GM18951 (cell line): ENCODE results near the gene NKD1.
A peak's percentile ranks its signal among the peaks of the same experiment; 100 is the strongest.

Experiments
- POLR2A ChIP-seq: IDR thresholded peaks from 4 replicates; pipeline ENCODE4 v1.6.1; 2011; ENCODE audit warnings: mild to moderate bottlenecking; ENCODE audit not compliant: insufficient read length, insufficient read depth; ENCODE audit errors: extremely low read depth
- in situ Hi-C: fragments of 300-500 bp; cut with MboI; formaldehyde crosslinking; loops from one replicate; pipeline ENCODE4 v1.12.0; 2022; ENCODE audit warnings: low sequenced_read_pairs, mixed read lengths, inconsistent platforms; ENCODE audit not compliant: unreplicated experiment

The NKD1 gene

DNA sequence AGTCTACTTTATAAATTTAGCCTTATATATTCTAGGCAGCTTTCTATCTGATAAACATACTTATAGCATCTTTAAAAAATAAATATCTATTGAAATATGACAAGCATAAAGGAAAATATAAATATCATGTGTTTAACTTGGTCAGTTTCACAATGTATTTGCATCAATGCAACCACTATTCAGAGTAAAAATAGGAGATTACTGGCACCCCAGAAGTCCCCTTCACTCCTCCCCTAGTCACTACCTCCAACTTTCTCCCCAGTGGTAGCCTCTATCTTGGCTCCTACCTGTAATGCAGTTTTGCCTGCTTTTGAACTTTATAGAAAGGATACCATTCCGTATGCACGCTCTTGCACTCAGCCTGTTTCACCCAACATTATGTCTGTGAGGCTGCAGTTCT, 142.0 kb downstream of the NKD1 start:
- in situ Hi-C loops: no loop called here
- TF ChIP-seq POLR2A: no peak

DNA sequence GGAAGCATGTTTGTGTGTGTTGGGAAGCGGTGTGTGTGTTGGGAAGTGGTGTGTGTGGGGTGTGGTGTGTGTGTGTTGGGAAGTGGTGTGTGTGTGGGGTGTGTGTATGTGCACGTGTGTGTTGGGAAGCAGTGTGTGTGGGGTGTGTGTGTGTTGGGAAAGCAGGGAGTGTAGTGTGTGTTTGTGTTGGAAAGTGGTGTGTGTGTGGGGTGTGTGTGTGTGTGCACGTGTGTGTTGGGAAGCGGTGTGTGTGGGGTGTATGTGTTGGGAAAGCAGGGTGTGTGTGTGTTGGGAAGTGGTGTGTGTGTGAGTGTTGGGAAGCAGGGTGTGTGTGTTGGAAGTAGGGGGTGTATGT, 144.4 kb downstream of the NKD1 start:
- in situ Hi-C loops: no loop called here
- TF ChIP-seq POLR2A: no peak

DNA sequence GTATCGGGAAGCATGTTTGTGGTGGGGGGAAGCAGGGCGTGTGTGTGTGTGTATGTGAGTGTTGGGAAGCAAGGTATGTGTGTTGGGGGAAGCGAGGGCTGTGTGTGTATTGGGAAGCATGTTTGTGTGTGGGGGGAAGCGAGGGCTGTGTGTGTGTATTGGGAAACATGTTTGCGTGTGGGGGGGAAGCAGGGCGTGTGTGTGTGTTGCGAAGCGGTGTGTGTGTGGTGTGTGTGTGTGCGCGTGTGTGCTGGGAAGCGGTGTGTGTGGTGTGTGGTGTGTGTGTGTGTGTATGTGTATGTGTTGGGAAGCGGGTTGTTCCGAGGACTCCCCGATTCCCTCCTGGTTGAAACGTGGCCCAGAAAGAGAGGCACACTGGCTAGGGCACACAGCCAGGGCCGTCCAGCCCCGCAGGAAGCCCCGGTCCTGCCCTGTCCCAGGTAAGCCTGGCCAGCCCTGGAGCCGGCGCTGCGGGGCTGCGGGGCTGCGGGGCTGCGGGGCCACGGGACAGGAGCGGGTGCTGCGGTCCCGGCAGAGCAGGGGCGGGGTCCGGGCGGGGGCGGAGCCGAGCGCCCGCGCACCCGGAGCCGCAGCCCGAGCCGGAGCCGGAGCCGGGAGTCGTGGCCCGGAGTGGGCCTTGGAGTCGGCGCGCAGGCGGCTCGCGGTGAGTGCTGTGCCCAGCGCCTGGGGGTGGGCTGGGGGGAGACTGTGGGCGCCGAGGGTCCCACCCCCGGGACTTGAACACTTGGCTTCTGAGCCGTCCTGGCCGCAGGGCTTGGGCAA, 145.0 kb downstream of the NKD1 start, which contains the start of gene NOD2:
TSS of gene NOD2 (plus strand) at position 608 of the 783 bp plus-strand sequence. CDS start 5,890 bp downstream, outside the sequence.
- TF ChIP-seq POLR2A: peak; percentile 60
- in situ Hi-C loops: no loop called here

DNA sequence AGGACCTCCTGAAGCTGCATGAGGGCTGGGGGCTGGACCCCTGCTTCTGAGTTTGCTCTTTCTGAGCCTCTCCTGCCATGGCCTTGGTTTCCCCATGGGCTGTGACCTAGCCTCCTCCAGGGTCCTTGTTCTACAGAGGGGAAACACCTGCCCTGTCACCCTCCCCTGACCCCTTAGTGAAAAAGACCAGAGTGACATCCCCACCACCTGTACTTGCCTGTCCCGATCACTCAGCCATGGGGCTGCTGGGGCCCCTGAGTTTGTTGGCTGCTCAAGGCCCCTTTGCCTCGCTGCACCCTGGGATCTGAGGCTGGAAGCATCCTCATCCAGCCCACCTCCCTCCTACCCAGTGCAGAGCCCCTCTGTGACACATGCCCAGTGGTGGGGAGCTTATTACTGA, 146.0 kb downstream of the NKD1 start:
- TF ChIP-seq POLR2A: no peak
- in situ Hi-C loops: no loop called here

DNA sequence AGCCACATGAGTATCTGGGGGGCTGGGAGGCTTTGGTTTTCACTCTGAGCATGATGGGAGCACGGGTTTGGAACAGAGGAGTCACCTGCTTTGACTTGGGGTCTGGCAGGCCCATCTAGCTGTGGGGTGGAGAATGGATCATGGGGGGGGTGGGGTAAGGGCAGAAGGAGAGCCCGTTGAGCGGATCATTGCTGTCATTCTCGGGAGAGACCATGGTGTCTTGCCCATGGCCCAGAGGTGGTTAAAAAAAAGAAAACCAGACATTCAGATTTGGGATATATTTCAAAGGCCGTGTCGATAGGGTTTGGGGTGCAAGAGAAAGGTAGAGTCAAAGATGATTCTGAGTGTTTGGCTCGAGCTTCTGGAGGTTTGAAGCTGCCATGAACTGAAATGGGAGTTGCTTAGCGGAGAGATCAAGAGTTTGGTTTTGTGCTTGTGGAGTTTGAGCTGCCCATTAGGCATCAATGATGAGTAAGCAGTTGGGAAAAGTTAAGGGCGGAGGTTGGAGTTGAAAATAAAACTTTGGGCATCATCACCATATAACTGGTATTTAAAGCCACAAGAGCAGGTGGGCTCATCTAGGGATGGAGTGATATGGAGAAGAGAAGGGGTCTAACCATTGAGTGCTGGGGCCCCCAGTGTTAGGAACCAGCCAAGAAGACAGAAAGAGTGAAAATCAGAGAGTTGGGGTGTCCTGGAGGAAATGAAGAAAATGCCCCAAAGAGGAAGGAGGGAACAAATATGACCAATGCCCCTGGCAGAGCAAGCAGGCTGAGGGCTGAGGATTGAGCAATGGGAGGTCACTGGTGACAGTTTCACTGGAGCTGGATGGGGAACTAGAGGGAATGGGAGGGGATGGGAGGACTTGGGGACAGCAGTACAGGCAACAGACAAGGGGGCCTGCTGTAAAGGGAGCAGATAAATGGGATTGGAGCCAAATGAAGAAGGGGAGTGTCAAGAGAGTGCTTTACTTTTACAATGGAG, 147.1 kb downstream of the NKD1 start:
- in situ Hi-C loops: no loop called here
- TF ChIP-seq POLR2A: no peak

DNA sequence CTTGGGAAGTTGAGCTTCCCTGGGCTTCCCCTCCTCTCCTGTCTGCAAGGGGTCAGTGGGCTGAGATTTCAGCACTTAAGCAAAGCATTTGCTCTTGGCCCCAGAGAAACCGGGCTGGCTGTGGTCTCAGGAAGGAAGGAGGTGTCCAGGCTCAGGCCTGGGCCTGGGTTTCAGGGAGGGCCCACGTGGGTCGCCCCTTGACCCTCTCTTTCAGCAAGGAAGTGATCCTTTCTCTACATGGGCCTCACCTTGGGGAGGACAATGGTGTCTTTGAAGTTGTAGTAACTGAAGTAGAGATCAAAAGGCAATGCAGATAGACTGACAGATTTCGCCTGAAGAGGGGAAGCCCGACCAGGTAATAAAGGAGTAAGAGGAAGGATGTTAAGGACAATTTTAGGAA, 147.9 kb downstream of the NKD1 start:
- in situ Hi-C loops: no loop called here
- TF ChIP-seq POLR2A: no peak

DNA sequence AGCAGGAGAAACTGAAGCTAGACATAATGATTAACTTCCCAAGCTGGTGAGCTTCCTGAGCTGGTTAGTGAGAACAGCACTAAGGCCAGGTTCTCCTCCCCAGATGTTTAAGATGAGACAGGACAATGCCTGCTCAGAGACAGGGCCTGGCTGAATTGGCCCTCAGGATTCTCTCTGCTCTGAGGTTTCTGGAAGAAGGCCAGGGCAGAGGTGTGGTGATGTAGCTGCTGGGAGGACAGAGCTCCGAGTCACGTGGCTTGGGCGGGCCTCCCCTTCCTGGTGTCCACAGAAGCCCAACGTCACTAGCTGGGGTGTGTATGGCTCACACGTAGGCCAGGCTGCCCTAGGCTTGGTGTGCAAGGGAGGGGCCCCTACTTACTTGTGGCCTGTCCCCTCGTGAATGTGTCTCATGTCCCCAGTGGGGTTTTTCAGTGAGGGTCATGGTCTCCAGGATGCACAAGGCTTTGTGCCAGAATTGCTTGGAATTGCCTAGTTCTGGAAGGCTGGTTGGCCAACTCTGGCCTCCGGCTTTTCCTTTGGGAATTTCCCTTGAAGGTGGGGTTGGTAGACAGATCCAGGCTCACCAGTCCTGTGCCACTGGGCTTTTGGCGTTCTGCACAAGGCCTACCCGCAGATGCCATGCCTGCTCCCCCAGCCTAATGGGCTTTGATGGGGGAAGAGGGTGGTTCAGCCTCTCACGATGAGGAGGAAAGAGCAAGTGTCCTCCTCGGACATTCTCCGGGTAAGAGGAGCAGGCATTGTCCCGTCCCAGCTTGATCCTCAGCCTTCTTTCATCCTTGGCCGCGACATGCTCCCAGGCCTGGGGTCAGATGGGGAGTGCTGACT, 148.6 kb downstream of the NKD1 start:
- in situ Hi-C loops: no loop called here
- TF ChIP-seq POLR2A: peak; percentile 62

DNA sequence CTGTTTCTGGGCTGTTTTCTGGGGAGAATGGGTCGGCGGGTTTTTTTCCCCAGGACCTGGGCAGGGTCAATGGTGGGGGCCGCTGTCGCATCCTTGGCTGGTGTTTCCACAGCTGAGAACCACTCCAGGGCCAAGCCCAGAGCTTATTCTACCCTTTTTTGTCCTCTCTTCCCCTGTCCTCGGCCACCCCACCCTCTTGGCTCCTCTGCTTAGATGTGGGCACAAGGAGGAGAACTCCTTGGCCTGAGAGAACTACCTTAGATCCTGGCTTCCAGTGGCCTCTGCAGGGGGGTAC, 149.2 kb downstream of the NKD1 start:
- TF ChIP-seq POLR2A: no peak
- in situ Hi-C loops: no loop called here

DNA sequence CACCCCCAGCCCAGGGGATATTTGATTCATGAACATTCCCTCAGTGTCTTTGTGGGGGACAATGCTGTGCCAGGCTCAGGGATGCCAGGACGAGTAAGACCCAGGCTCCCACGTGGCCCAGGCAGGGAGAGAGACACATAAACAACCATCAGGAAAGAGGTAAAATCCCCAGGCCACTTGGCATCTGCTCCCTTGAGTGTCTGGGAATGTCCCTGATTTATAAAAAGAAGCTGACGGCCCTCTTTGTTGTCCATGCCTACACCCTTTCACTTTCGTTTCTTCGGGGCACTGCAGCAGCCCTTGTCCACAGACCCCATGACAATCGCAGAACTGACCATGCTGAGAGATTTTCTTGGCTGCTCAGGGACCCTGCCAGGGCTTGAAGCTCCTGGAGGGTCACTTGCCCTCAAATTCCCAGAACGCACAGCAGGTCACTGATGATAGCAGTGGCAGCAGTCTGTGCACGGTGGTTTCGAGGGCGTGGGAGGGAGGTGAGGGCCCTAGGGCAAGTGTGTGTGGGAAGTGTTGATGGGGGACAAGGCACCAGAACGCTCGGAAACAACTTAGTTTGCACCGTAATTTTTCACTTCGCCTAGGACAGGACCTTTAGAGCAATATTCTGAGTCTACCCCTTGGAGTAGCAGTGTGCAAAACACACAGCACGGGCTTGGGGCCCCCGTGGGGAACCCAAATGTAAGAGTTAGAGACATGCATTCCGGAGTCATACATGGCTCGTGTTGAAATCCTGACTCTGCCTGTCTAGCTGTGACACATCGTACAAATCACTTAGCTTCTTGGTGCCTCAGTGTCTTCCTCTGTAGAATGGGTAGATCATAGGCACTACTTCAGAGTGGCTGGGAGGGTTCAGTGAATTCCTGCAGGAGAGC, 149.9 kb downstream of the NKD1 start:
- TF ChIP-seq POLR2A: peak; percentile 24
- in situ Hi-C loops: no loop called here
